GM18907 (cell line): ENCODE measurements around the gene FKBP1C.
"Not testable (repeated sequence)": the region's sequence is repeated elsewhere in the genome, so short reads cannot be mapped to it uniquely, and the experiment has no call there.

Experiments
- ATAC-seq: cut with Tn5 transposase; IDR thresholded peaks from one replicate; pipeline ENCODE4 v1.9.1; 2021; ENCODE audit warnings: mild to moderate bottlenecking, moderate library complexity; ENCODE audit not compliant: unreplicated experiment

Gene FKBP1C

GRCh38 chr6:63211343-63211742 is at the start of gene FKBP1C:
Gene FKBP1C, plus strand, starts transcription at chr6:63211469.
- not testable (repeated sequence) for ATAC-seq

- ATAC-seq: not testable (repeated sequence)
Observed at GRCh38 chr6:63164047-63164803, 47.0 kb upstream of the FKBP1C start.

GRCh38 chr6:63174173-63174572 is 37.1 kb upstream of the FKBP1C start:
- ATAC-seq: no peak

GRCh38 chr6:63176181-63176580 is 35.1 kb upstream of the FKBP1C start:
- no peak for ATAC-seq

- no peak for ATAC-seq
Observed at GRCh38 chr6:63180367-63180766, 30.9 kb upstream of the FKBP1C start.

- ATAC-seq: no peak
Observed at GRCh38 chr6:63186970-63187369, 24.3 kb upstream of the FKBP1C start.

- ATAC-seq: no peak
Observed at GRCh38 chr6:63188828-63189227, 22.4 kb upstream of the FKBP1C start.

GRCh38 chr6:63193324-63193723 is 17.9 kb upstream of the FKBP1C start:
- no peak for ATAC-seq

- ATAC-seq: no peak
Observed at GRCh38 chr6:63197741-63198140, 13.5 kb upstream of the FKBP1C start.

GRCh38 chr6:63213325-63213724 is 2.1 kb downstream of the FKBP1C start:
- no peak for ATAC-seq

GRCh38 chr6:63214816-63215215 is 3.5 kb downstream of the FKBP1C start:
- ATAC-seq: no peak

- no peak for ATAC-seq
Observed at GRCh38 chr6:63224179-63224578, 12.9 kb downstream of the FKBP1C start.

GRCh38 chr6:63225987-63226386 is 14.7 kb downstream of the FKBP1C start:
- not testable (repeated sequence) for ATAC-seq

GRCh38 chr6:63227928-63228894 is 16.9 kb downstream of the FKBP1C start:
- not testable (repeated sequence) for ATAC-seq

- not testable (repeated sequence) for ATAC-seq
Observed at GRCh38 chr6:63230027-63230426, 18.8 kb downstream of the FKBP1C start.

GRCh38 chr6:63230511-63230910 is 19.2 kb downstream of the FKBP1C start:
- ATAC-seq: not testable (repeated sequence)

- peak; percentile 76 for ATAC-seq
Observed at GRCh38 chr6:63236398-63236817, 25.1 kb downstream of the FKBP1C start.

- ATAC-seq: no peak
Observed at GRCh38 chr6:63245420-63245819, 34.2 kb downstream of the FKBP1C start.

- peak; percentile 76 for ATAC-seq
Observed at GRCh38 chr6:63245909-63246308, 34.6 kb downstream of the FKBP1C start.

GRCh38 chr6:63246581-63246980 is 35.3 kb downstream of the FKBP1C start:
- ATAC-seq: no peak

- ATAC-seq: no peak
Observed at GRCh38 chr6:63249875-63250482, 38.7 kb downstream of the FKBP1C start.
